A673 (cell line): Measurements from ENCODE around the gene MFNG.

ENCODE experiments used
- EZH2 ChIP-seq: fragments of 200-600 bp; sonication (generic); IDR thresholded peaks from 2 replicates; pipeline ENCODE4 v1.6.1; 2017; ENCODE audit warnings: borderline replicate concordance, low read depth, mild to moderate bottlenecking, mixed read lengths, antibody characterized with exemption, low read length; ENCODE audit not compliant: poor library complexity, severe bottlenecking
- TF ChIP-seq, protein P1 (sequence below): fragments of 300-800, 200-600 bp; sonication (generic); conservative IDR thresholded peaks from 2 replicates; pipeline ENCODE4 v1.5.1; 2017; ENCODE audit warnings: low read depth, mild to moderate bottlenecking, antibody characterized with exemption, low read length, moderate library complexity, mixed read lengths

DNA sequence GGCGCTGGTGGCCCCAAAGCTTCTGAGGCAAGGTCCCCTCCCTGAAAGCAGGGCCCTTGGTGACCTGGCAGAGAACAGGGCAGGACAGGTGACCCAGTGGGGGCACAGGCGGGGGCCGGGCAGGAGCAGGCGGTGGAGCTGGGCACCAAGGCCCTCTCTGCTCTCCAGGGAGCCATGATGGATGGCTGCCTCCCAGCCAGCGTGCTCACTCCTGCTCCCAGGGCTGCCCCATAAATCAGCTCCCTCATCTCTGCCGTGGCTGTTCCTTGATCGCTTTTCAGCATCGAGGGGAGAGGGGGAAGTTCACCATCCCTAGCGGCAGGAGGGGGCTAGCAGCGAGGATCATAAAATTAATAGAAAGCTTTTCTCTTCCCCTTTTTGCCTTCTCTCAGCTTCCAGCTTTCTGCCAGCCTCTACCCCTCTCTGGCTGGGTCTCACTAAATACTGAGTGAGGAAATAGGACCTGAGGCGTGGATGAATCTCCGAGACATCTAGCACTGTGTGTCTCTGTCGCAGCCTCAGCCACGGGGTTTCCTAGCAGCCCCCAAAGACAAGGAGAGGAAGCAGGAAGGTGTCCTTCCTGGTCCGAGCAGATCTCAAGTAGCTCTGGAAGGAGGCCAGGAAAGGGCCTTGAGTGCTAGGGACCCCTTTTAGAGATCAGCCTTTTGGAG is 36.7 kb downstream of the MFNG start:
- no peak for TF ChIP-seq EZH2
- TF ChIP-seq, protein P1, sequence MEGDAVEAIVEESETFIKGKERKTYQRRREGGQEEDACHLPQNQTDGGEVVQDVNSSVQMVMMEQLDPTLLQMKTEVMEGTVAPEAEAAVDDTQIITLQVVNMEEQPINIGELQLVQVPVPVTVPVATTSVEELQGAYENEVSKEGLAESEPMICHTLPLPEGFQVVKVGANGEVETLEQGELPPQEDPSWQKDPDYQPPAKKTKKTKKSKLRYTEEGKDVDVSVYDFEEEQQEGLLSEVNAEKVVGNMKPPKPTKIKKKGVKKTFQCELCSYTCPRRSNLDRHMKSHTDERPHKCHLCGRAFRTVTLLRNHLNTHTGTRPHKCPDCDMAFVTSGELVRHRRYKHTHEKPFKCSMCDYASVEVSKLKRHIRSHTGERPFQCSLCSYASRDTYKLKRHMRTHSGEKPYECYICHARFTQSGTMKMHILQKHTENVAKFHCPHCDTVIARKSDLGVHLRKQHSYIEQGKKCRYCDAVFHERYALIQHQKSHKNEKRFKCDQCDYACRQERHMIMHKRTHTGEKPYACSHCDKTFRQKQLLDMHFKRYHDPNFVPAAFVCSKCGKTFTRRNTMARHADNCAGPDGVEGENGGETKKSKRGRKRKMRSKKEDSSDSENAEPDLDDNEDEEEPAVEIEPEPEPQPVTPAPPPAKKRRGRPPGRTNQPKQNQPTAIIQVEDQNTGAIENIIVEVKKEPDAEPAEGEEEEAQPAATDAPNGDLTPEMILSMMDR: no peak
